HG02623 (cell line): ENCODE data around the gene DACT3.
A peak's percentile ranks its signal among the peaks of the same experiment; 100 is the strongest.

Source experiments
- ATAC-seq: cut with Tn5 transposase; IDR thresholded peaks from one replicate; pipeline ENCODE4 v1.9.1; 2021; ENCODE audit warnings: moderate library complexity; ENCODE audit not compliant: unreplicated experiment

Gene DACT3

DNA sequence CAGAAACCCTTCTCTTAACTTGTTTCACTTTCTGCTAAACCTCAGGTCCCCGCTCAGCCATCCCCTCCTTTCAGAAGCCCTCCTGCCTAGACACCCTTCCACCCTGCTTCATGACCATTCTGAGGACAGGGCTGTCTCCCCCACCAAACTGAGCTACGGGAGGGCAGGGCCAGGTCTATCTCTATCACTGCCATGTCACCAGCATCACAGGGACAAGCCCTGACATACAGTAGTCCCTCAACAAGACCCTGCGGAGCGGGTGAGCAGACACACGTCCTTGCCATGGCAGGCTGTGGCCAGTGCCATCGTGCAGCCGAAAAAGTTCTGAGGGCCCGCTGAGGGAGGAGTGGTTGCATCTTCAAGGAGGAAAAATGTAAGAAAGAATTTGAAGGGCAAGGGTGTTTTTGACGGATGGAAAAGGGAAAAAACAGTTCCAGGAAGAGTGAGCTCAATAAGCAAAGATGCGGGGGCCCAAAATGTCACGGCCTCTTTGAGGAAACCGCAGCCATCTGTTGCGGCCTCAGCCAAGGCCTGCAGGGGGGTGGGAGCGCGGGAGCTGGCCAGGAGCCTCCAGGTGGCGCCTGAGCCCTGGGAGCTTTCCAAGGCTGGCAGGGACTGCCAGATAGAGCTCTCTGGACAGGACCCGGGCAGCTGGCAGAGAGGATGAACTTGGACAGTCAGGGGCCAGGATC, 44.2 kb downstream of the DACT3 start:
- no peak for ATAC-seq

DNA sequence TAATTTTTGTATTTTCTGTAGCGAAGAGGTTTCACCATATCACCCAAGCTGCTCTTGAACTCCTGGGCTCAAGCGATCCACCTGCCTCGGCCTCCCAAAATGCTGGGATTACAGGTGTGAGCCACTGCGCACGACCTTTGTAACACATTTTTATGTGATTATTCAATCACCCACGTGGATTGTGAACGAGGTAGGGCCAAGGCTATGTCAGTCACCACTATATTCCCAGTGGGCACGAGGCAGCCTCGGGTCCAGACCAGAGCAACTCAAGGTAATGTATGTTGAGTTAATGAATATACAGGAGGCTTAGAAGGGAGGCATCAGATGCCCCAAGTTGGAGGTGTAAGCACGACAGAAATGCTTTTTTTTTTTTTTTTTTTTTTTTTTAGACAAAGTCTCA, 45.0 kb downstream of the DACT3 start:
- ATAC-seq = no peak

DNA sequence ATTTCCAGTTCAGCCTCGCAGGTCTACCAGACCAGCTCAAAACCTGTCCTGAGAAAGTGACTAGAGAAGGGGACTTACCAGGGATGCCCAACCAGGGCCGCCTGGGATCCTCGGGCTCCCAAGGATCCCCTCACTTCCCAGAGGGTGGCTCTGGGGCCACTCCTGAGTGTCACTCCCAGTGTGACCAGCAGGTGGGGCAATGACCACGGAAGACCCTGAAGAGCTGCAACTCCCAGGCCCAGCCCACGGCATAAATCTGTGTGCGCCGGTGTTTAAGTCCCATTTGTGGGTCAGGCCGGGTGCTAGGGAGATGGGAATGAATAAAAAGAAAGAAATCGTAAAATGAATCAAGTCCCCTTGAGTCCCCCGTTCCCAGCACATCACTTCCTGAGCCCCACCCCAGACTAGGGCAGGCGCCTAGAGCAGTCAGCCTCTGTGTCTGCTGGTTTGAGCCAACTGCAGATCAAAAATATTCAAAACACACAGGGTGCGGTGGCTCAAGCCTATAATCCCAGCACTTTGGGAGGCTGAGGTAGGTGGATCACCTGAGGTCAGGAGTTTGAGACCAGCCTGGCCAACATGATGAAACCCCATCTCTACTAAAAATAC, 46.8 kb downstream of the DACT3 start:
- ATAC-seq = peak; percentile 39

DNA sequence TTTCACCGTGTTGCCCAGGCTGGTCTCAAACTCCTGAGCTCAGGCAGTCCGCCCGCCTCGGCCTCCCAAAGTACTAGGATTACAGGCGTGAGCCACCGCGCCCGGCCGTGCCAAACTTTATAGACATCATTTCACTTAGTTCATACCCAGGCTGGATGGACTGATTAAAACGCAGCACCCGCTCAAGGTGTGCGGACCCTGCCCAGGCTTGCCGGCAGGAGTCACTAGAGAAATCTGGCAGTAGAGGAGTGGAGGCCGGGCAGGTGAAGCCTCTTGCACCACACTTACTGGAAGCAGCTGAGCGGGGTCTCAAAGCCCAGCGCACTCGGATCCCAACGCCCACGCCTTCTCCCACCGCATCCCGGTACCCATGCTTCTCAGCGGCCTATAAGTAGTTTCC, 47.5 kb downstream of the DACT3 start:
- ATAC-seq = no peak

DNA sequence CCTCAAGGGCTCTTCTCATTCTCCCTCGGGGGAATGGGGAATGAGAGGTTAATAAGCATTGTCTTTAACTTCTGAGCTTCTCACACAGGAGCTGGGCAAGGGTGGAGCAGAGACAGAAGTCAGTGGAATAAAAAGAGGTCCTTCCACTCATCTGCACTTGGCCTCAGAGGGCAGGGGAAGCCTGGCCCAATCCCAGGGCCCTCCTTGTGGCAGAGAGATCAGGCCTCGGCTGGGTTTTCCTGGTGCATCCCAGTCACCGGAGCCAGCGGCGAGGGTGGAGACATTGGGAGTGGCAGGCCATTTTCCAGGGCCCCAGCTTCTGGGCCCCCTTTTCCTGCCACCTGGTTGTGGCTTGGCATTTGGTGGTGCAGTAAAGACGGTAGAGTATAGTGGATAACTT, 49.2 kb downstream of the DACT3 start:
- no peak for ATAC-seq

DNA sequence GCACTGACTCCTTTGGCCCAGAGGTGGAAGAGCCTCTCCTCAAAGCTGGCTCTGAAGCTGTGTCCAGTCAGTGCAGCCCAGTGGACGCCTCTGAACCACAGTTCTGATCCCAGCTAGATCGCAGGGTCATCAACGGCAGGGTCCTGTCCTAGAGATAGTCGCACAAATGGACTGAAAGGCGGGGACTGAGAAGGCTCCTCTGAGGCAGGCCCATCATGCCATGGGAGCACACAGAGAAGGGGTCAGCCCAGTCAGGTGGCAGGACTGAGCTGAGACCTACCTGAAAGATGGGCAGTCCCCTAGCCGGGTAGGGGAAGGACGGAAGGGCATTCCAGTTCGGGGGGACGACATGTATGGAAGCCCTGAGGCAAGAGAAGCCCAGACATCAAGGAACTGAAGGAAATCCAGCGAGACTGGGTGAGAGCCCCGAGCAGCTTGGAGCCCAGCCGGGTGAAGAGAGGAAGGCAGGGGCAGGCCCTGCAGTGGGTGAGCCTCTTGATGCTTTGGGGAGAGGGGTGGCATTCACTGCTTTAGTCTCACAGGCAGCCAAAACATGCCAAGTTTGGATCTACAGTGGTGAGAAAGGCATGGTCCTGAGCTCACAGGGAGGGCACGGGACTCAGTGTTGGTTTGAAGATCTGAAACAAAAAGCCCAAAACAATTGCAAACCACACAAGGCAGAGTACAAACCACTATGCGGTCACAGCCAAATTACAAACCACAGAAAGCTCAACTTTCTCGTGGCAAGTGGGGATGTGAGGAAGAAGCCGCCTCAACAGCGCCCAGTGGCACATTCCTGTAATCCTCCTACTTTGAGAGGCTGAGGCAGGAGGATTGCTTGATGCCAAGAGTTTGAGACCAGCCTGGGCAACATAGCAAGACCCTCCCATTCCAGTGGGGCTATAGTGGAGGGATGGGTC, 49.9 kb downstream of the DACT3 start:
- no peak for ATAC-seq

DNA sequence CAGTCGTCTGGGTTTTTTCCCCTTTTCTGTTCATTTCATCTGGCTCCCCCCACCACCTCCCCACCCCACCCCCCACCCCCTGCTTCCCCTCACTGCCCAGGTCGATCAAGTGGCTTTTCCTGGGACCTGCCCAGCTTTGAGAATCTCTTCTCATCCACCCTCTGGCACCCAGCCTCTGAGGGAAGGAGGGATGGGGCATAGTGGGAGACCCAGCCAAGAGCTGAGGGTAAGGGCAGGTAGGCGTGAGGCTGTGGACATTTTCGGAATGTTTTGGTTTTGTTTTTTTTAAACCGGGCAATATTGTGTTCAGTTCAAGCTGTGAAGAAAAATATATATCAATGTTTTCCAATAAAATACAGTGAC, 50.6 kb downstream of the DACT3 start:
- ATAC-seq = no peak

DNA sequence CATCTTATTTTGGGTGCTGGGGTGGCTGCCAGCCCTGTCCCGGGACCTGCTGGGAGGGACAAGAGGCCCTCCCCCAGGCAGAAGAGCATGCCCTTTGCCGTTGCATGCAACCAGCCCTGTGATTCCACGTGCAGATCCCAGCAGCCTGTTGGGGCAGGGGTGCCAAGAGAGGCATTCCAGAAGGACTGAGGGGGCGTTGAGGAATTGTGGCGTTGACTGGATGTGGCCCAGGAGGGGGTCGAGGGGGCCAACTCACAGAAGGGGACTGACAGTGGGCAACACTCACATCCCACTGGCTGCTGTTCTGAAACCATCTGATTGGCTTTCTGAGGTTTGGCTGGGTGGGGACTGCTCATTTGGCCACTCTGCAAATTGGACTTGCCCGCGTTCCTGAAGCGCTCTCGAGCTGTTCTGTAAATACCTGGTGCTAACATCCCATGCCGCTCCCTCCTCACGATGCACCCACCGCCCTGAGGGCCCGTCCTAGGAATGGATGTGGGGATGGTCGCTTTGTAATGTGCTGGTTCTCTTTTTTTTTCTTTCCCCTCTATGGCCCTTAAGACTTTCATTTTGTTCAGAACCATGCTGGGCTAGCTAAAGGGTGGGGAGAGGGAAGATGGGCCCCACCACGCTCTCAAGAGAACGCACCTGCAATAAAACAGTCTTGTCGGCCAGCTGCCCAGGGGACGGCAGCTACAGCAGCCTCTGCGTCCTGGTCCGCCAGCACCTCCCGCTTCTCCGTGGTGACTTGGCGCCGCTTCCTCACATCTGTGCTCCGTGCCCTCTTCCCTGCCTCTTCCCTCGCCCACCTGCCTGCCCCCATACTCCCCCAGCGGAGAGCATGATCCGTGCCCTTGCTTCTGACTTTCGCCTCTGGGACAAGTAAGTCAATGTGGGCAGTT, 51.2 kb downstream of the DACT3 start:
- no peak for ATAC-seq

DNA sequence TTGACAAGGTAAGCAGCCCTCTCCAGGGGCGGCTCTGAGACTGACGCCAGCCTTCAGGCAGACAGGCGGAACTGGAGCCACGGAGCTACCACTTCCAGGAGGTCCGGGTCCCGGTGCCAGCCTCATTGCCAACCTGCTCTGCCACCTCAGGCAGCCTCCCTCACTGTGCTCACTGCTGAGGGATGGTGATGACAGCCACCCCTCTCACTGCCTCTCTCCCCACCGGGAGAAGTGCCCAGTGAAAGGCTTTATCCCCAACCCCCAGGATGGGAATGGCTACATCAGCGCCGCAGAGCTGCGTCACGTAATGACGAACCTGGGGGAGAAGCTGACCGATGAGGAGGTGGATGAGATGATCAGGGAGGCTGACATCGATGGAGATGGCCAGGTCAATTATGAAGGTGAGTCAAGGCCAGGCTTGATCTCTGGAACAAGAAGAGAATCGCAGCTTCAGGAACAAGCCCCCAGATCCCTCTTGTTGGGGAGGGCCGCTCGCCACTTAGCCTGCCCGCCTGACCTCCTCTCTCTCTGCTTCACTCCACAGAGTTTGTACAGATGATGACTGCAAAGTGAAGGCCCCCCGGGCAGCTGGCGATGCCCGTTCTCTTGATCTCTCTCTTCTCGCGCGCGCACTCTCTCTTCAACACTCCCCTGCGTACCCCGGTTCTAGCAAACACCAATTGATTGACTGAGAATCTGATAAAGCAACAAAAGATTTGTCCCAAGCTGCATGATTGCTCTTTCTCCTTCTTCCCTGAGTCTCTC, 52.2 kb downstream of the DACT3 start:
- no peak for ATAC-seq

DNA sequence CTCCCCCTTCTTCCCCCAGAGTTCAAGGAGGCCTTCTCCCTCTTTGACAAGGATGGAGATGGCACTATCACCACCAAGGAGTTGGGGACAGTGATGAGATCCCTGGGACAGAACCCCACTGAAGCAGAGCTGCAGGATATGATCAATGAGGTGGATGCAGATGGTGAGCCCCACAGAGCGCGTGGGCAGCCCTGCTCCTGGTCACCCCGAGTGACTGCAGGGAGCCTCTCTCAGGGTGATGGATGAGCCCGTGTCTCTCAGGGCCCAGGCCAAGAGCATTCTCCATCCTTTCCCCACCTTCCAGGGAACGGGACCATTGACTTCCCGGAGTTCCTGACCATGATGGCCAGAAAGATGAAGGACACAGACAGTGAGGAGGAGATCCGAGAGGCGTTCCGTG, 52.8 kb downstream of the DACT3 start:
- no peak for ATAC-seq

DNA sequence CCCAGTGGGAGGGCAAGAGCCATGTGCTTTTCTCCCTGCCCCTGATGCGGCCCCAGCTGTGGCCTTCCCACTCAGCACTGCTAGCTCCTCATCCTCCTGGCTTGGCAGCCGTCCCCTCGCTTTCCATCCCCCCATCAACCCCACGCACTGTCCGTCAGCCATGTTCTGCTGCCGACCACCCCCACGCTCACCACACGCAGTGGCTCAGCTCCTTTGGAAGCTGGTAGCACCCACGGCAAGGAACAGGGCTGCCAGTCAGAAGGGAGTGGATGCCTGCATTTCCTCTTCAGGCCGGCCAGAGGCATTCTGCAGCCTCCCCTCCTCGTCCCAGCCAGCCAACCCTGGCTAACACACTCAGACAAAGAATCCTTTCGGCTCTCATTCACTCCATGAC, 53.5 kb downstream of the DACT3 start:
- ATAC-seq = no peak

DNA sequence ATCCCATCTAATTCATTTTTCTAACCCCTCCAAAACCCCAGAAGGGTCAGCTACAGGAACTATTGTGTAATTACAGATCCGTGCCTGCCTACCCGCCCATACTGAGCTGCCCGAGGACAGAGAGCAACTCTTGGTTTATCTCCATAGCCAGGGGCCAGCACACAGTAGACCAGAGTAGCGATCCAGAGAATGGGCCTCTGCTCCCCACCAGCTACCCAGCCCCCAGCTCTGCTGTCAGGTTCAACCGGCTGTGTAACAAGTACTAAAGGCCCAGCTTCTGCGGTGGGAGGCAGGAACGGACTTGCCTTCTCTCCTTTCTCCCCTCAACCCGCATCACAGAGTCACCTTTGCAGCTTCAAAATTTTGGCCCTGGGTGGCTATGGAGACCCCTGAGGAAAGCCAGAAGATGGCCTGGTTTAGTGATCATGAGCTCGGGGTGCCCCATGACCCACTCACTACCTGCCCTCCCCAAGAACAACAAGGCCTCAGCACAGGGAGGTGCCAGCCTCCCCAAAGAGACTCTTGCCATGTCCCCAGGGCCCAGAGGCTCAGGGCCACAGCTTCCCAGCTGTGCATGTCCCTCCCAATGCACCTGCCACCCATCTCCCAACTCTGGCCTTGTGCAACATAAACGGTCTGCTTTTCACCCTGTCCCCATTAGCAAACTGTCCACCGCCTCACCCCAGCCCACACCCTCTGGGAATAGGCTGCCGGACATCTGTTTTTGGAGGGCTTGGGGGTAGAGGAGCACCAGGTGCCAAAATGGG, 54.1 kb downstream of the DACT3 start:
- ATAC-seq = no peak

DNA sequence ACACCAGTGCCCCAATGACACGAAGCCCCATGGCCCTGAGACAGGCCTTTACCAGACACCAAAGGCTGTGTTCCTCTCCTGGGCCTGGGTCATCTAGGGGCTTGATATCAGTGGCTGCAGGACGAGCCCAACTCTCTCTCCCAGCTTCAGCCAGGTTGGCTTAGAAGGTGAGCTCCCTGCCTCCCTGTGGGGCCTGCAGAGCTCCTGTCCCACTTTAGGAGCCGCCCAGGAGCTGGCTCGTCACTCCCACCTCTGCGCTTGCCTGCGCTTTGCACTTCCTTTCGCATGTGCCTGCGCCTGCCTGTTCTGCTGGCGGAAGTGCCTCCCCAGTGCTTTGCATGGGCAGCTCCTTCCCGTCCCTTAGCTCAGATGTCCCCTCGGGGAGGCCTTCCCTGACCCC, 55.0 kb downstream of the DACT3 start:
- ATAC-seq = no peak

DNA sequence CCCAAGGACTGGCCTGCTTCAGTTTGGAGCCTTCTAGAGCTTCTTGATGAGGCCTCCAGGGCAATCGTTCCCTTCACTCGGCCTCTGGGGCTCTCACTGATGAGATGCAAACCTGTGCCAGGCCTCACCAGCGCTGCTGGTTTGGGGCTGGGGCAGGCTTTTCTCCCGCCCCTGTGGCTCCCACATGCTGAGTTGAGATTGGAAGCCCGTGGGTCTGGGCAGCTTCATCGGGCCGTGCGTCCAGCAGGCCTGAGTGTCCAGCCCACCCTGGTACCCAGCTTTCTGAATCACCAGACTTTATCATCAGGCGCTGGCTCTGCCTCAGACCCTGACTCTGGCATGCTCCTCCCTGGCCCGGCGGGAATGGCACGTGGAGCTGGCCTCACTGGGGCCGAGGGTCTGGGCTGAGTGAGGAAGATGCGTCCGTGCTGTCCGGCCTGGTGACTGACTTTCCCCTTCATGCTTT, 55.6 kb downstream of the DACT3 start:
- ATAC-seq = no peak

DNA sequence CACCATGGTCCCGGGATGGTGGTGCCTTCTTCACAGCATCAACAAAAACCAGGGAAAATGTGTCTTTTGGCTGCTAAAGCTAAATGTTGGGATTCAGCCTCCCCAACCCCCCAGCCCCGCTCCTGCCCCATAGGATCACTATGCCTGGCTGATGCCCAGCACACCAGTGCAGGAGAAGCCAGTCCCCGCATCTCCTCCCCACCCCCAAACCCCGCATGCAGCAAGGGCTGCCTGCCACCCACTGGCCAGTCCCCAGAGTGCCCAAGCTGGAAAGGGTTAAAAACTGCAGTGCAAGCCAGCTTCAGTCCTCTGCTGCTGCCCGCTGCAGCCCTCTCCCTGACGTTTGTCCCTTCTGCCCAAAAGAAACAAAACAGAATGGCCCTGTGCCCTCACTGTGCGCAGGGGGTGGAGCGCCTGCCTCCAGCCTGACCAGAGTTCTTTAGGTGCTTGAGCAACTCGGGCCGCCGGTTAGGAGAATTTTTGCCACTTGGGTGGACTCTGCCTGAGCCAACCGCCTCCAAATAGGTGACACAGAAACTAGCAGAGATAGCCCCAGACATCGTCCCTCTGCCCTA, 56.1 kb downstream of the DACT3 start:
- no peak for ATAC-seq

DNA sequence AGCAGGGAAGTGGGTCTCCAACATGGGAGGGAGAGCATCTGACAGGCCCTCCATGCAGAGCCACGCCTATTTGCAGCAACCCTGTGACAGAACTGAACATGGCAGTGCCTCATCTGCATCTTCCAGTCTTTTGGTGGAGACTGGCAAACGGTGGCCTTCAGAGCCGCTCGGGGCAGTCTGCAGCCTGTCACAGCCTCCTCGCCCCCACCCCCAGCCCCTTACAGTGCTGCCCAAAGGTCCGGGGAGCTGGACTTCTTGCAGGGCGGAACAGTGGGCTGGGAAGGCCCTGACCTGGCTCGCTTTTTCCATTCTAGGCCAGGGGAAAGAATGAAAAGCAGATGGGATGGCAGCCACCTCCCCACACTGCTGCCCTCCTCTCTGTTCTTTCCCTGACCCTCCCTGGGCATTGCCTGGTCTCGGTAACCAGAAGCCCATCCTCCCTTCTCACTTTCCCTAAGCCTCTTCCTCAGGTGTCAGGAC, 57.2 kb downstream of the DACT3 start:
- no peak for ATAC-seq

DNA sequence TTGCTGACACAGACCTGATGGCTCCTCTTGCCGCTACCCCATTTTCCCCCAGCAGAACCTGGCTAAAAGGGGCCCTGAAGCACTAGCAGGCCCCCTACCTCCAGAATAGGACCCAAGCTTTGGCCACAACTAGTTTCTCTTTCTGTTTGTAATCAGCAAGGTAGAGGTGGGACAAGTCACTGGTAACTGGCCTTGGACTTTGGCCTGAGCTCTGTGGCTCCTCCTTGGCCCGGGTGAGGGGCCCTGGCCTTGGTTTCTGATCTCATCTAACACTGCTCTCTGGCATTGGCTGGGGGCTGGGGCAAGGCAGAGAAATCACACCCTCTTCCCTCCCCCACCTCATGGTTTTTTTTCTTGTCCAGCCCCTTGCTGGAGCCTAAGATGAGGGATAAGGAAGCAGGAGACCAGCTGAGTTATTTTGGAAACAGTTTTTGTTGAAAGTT, 57.8 kb downstream of the DACT3 start:
- no peak for ATAC-seq

DNA sequence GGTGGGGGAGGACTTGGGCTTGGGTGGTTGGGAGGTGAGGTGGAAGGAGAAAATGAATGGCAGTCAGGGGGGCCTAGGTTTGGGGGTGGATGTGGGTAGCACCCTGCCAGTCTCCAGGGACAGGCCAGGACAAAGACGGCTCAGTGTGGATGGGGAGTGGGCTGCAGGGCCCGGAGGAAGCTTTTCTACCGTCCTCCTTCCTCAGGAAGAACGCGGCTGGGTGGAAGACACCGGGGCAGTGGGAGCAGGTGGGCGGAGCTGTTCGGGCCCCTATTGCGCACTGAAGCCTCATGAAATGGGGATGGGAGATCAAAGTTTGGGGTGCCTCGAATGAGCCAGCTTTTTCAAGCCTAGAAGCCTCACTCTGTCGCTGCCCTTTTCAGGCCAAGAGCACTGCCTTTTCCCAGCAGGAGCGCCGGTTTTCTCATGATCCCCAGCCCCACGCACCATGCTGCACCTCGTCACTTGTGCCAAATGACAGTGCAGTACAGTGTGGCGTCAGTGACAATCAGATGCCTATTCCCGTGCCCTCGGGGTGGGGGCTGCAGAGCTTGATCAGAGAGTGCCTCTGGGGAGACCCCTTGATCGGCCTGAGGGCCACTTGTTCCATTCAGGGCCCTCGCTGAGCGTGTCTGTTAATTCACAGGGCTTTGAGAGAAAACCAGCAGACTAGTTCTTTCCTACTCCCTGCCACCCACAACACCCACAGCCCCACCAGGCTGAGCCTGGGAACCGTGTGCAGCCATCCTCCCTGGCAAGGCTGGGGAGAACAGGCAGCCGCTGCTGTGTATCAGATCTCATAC, 58.4 kb downstream of the DACT3 start:
- ATAC-seq = no peak
